Astrocyte (in vitro differentiated cells and primary cell): ENCODE data around the gene FAM163A.

Experiments
- CTCF ChIP-seq: IDR thresholded peaks from 2 replicates; pipeline ENCODE4 v1.5.1; 2011; ENCODE audit warnings: low read depth, mild to moderate bottlenecking, inconsistent platforms, low read length, moderate library complexity; ENCODE audit not compliant: insufficient read depth
- EZH2 ChIP-seq: IDR thresholded peaks from 2 replicates; pipeline ENCODE4 v1.6.1; 2012; ENCODE audit warnings: mild to moderate bottlenecking, low read length, inconsistent platforms; ENCODE audit not compliant: insufficient read depth

DNA sequence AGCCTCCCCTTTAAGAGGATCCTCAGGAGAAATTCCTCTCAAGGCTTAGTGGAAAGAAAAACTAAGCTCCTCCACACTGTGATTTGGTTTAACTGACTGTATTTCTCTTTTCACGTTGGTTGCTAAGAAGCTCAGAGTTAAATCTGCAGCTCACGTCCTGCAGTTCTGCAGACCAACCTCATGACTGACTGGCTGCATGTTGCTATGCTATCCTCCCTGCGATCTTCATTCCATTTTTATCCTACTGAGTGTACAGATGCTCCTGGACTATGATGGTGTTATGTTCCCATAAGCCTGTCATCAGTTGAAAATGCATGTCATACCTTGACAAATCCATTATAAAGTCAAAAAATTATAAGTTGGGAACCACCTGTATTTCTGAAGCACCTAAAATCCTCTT lies 34.6 kb downstream of the FAM163A start:
- TF ChIP-seq CTCF (no peak), EZH2 (no peak)
